OCI-M1 (cell line): Measurements from ENCODE around the gene ERGIC1.
A peak's percentile ranks its signal among the peaks of the same experiment; 100 is the strongest.

Experiments
- DNase-seq: peaks from one replicate; lab custom pipeline; 2025; lab: John Stamatoyannopoulos, UW

The ERGIC1 gene

DNA sequence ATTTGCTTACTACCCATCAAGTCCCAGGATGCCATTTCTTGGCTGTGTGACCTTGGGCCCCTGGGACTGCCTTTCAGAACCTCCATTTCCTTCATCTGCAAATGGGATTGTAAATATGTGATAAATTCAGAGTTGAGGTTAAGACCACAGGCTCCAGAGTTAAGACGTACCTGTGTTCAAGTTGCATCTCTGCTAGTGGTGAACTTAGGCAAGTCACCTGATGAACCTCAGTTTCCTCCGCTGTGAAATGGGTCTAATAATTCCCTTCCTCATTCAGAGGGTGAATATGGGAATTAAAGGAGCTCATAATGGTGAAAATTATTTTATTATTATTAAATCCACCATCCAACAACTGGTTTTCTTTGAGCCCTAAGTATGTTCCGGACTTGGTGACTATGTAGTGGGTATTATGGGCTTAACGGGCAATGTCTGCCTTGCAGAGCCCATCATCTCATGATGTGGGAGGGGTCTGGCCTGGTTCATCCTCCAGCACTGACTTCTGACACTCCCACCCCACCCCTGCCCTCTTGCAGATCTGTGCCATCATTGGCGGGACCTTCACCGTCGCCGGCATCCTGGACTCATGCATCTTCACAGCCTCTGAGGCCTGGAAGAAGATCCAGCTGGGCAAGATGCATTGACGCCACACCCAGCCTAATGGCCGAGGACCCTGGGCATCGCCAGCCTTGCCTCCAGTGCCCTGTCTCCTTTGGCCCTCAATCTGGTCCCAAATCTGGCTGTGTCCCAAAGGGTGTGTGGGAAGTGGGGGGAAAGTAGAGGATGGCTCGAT is 116.3 kb downstream of the ERGIC1 start:
- no peak for DNase-seq

GRCh38 chr5:172951371-172952033 is 117.5 kb downstream of the ERGIC1 start:
- no peak for DNase-seq

DNA sequence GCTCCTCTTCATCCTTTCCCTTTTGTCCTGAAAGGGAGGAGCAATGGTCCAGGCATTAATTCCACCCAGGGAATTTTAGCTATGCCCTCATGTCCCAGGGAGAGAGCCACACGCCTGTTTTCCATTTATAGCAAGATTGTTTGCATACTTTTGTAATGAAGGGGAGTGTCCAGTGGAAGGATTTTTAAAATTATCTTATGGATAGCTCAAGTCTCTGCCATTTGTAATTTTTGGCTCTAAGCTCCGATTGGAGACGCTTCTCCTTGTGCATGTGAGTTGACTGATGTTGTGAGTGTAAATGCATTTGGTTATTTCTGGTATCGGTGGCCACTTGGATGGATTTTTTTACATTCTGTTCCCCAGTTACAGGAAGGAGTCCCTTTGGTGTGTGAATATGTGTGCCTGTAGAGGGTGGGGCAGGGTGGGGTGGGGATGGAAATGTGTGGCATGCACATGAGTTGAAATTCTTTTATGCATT is 118.0 kb downstream of the ERGIC1 start:
- DNase-seq, result no peak

GRCh38 chr5:172953776-172954675 is 120.0 kb downstream of the ERGIC1 start:
- DNase-seq, result no peak

DNA sequence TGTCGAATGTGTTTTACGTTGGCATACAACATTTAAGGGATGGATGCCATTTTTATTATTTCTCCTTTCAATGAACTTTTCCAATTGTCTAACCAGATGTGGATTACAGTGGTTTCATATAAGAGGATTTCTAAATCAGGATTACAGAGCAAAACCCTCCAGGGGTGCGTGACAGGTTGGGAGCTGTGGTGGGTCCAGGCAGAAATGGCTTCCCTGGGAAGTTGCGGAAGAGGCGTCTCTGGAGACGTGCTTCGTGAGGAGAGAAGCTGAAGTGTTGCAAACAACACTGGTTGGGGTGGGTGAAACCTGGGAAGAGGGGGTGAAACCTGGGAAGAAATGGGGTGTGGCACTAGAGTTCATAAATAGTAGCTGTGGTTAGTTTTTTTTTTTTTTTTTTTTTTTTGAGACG is 120.7 kb downstream of the ERGIC1 start:
- no peak for DNase-seq

DNA sequence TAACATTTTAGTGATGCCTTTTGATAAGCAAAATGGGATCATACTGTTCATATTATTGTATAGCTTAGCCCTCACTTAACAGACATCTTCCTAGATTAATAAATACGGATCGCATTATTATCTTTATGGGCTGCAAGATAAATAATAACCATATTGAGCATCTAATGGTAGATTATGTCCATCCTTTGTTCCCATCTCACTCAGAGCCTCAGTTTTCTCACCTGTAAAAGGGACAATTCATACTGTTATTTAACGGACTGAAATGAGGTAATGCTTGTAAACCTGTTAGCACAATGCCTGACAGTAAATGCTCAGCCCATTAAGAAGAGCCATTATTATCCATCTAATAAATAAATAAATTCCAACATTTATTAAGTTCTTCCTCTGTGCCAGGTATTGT is 122.2 kb downstream of the ERGIC1 start:
- DNase-seq, result no peak

- DNase-seq, result no peak
Observed at GRCh38 chr5:172956936-172957335, 122.9 kb downstream of the ERGIC1 start.

DNA sequence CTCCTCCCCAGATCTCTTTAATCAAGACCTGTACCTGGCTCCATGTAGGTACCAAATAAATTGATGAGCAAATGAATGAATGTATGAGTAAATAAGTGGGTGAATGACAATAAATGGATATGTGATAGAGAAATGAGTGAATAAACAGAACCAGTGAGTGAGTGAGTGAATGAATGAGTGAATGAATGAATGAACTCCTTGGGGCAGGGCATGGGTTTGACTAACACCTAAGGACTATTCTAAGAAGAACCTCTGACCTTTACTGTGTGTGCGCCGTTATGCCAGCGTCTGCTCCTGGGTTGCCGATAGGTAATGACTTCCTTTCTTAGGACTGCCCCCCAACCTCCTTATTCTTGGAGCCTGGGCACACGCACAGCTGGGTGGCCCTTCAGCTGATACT is 123.4 kb downstream of the ERGIC1 start:
- no peak for DNase-seq

GRCh38 chr5:172958331-172959046 is 124.4 kb downstream of the ERGIC1 start:
- peak; percentile 70 for DNase-seq

GRCh38 chr5:172959824-172960799 is 126.1 kb downstream of the ERGIC1 start:
- DNase-seq, result no peak

GRCh38 chr5:172969921-172970320 is 135.9 kb downstream of the ERGIC1 start:
- no peak for DNase-seq

- peak; percentile 49 for DNase-seq
Observed at GRCh38 chr5:172971482-172971881, 137.4 kb downstream of the ERGIC1 start.

DNA sequence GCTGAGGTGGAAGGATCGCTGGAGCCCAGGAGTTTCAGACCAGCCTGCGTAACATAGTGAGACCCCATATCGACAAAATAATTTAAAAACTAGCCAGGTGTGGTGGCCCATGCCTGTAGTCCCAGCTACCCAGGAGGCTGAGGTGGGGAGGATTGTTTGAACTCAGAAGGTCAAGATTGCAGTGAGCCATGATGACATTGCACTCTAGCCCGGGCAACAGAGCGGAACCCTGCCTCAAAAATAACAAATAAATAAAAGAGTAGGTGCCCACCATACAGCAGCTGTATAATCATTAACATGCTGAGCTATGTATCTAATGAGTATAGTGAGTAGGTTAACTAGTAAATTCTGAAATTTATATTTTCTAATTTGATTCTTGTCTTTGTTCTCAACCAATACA is 138.5 kb downstream of the ERGIC1 start:
- no peak for DNase-seq

DNA sequence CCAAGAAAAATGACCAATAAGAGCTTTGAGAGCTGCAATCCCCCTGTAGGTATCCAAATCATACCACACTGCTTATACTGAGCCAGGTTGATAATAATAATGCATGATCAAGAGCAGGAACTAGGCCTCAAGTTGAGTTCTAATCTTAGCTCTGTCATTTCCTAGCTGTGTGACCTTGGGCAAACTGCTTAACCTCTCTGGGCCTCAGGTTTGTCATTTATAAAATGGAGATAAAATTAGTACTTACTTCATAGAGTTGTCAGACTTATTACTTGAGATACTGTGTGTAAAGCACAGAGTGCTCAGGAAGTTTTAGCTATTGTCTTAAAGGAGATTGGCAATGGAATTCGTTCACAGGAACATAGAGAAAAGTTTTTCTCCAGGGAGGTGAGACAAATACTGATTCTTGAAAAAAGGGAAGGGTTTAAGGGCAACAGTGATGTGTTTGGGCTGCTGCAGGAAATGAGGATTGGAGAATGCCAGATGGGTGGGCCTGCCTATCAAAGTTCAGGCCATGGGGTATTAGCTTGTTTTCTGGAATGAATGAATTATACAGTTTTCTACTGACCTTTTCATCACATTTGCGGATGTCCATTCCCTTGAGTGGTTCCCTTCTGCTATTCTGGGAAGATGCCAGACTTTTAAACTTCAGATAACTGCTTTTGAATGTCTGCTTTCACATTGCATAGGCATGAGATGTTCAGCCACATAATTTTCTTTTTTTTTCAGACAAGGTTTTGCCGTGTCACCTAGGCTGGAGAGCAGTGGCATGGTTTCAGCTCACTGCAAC is 139.3 kb downstream of the ERGIC1 start:
- DNase-seq, result peak; percentile 21

GRCh38 chr5:172973931-172974330 is 139.9 kb downstream of the ERGIC1 start:
- DNase-seq, result peak; percentile 28

DNA sequence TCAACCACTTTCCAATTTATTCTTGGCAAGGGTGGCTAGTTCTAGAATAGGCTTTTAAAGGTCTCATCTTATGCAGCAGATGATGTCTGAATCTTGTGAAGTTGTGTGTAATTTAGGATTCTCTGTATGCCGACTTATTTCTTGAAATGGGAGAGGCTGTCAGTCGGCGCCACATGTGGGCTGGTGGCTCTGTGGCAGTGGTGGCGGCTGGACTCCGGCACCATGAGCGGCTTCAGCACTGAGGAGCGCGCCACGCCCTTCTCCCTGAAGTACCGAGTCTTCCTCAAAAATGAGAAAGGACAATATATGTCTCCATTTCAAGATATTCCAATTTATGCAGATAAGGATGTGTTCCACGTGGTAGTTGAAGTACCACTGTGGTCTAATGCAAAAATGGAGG is 141.2 kb downstream of the ERGIC1 start:
- no peak for DNase-seq

- DNase-seq, result no peak
Observed at GRCh38 chr5:172979778-172980177, 145.7 kb downstream of the ERGIC1 start.

GRCh38 chr5:172981931-172982330 is 147.9 kb downstream of the ERGIC1 start:
- DNase-seq, result no peak

DNA sequence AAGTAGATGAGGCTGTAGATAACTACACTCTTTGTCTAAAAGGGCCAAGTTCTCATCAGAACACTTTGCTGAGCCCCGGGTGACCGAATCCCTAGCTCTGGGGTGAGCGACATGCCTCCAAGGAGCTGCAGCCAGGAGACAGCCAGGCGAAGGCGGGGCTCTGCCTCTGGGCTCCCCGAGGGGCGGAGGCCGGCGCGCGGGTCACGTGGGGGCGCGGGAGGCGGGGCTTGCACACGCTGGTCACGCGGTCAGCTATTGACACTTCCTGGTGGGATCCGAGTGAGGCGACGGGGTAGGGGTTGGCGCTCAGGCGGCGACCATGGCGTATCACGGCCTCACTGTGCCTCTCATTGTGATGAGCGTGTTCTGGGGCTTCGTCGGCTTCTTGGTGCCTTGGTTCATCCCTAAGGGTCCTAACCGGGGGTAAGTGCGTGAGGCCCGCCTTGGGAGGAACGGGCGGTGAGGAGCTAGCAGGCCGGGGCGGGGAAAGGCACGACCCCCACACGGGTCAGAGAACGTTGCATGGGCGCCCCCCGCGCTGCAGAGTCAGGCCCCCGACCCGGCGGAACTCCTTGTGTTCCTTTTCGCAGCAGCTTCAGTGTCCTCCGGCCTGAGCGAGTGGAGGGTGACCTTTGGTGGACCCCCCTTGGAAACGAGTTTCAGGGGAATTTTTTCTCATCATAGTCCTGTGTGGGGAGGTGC is 149.6 kb downstream of the ERGIC1 start, which contains the start of gene ATP6V0E1:
Gene ATP6V0E1, plus strand, starts transcription at position 230 of the 702 bp plus-strand sequence. Its CDS starts 90 bp downstream, at position 320.
- DNase-seq, result peak; percentile 97
